SU-DHL-6 (cell line): ENCODE results near the gene PSORS1C1.

ENCODE experiments used
- H2AFZ ChIP-seq: fragments of 200-600 bp; sonication (generic); 2 replicates; pipeline ENCODE4 v1.6.1; 2014; ENCODE audit warnings: low read depth, mild to moderate bottlenecking, moderate library complexity, mixed read lengths, antibody characterized with exemption, low read length; ENCODE audit not compliant: severe bottlenecking
- H3F3A ChIP-seq: fragments of 200-600 bp; shearing (Covaris generic); 2 replicates; pipeline ENCODE4 v1.6.0; 2016; ENCODE audit warnings: antibody characterized with exemption, mild to moderate bottlenecking; ENCODE audit not compliant: insufficient read depth
- H3K27ac ChIP-seq: fragments of 200-600 bp; sonication (generic); 2 replicates; pipeline ENCODE4 v1.5.1; 2016; ENCODE audit warnings: low read depth, mild to moderate bottlenecking, low read length, moderate library complexity, mixed read lengths
- H3K27me3 ChIP-seq: fragments of 200-600 bp; sonication (generic), shearing (Covaris generic); 2 replicates; pipeline ENCODE4 v1.6.0; 2014; ENCODE audit warnings: mild to moderate bottlenecking, low read length
- H3K36me3 ChIP-seq: fragments of 200-600 bp; sonication (generic); 2 replicates; pipeline ENCODE4 v1.6.1; 2014; ENCODE audit warnings: mild to moderate bottlenecking, low read length, mixed read lengths
- H3K4me2 ChIP-seq: fragments of 300-600, 200-600 bp; shearing (Covaris generic), sonication (generic); 2 replicates; pipeline ENCODE4 v1.6.0; 2014; ENCODE audit warnings: low read length, low read depth, mild to moderate bottlenecking; ENCODE audit not compliant: poor library complexity, severe bottlenecking
- H3K4me3 ChIP-seq: fragments of 200-600 bp; sonication (generic); 2 replicates; pipeline ENCODE4 v1.5.1; 2014; ENCODE audit warnings: antibody characterized with exemption, low read length, mild to moderate bottlenecking, mixed read lengths; ENCODE audit not compliant: insufficient read depth, poor library complexity, severe bottlenecking
- H3K79me2 ChIP-seq: fragments of 200-600 bp; sonication (generic); 2 replicates; pipeline ENCODE4 v1.6.1; 2014; ENCODE audit warnings: mild to moderate bottlenecking, low read length, moderate library complexity; ENCODE audit not compliant: insufficient read depth
- H3K9ac ChIP-seq: fragments of 200-600 bp; sonication (generic); 2 replicates; pipeline ENCODE4 v1.7.0; 2014; ENCODE audit warnings: mild to moderate bottlenecking, low read length
- H3K9me2 ChIP-seq: fragments of 200-600 bp; sonication (generic); replicated peaks from 2 replicates; pipeline ENCODE4 v1.6.1; 2014; ENCODE audit warnings: low read length; ENCODE audit not compliant: insufficient read depth
- H3K9me3 ChIP-seq: fragments of 200-600 bp; sonication (generic); 2 replicates; pipeline ENCODE4 v1.6.1; 2014; ENCODE audit warnings: low read length, mixed read lengths; ENCODE audit not compliant: insufficient read depth
- H4K20me1 ChIP-seq: fragments of 200-600 bp; sonication (generic); 2 replicates; pipeline ENCODE4 v1.6.1; 2014; ENCODE audit warnings: low read depth, mild to moderate bottlenecking, antibody characterized with exemption, low read length, moderate library complexity, mixed read lengths
- EZH2phosphoT487 ChIP-seq: fragments of 200-600 bp; sonication (generic), shearing (Covaris generic); conservative IDR thresholded peaks from 2 replicates; pipeline ENCODE4 v1.6.1; 2018; ENCODE audit warnings: mild to moderate bottlenecking, antibody characterized with exemption, low read length, moderate library complexity, mixed read lengths
- TF ChIP-seq, protein P1 (sequence below): fragments of 200-600 bp; sonication (generic); IDR thresholded peaks from one replicate; pipeline ENCODE4 v1.5.1; 2017; ENCODE audit warnings: antibody characterized with exemption, mild to moderate bottlenecking, low read length, moderate library complexity; ENCODE audit not compliant: insufficient read depth, poor library complexity, severe bottlenecking

Gene PSORS1C1

DNA sequence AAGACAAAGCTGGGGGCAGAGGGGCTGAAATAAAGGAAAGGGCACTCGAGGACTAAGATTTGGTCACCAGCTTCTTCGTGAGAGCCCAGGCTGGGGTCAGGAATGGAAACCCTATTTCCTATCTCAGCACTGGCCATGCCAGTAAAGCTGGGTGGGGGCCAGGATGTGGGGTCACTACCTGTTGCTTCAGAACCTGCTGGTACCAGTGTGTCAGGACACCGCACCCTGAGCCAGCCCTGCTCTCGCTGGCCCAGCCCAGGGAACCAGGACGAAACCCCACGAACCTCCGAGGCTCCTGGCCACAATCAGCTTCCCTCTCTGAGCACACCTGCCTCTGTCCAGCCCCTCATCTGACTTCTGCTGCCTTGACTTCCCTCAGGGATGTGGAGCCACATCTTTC, 3.6 kb downstream of the PSORS1C1 start:
- H3K79me2 ChIP-seq, result no peaks in the 10 kb centered on the region
- no peak overlapping the region for H3K27ac ChIP-seq
- no peaks in the 10 kb centered on the region for H3F3A ChIP-seq
- H3K4me3 ChIP-seq, result no peak overlapping the region
- no peak for TF ChIP-seq EZH2phosphoT487
- TF ChIP-seq, protein P1, sequence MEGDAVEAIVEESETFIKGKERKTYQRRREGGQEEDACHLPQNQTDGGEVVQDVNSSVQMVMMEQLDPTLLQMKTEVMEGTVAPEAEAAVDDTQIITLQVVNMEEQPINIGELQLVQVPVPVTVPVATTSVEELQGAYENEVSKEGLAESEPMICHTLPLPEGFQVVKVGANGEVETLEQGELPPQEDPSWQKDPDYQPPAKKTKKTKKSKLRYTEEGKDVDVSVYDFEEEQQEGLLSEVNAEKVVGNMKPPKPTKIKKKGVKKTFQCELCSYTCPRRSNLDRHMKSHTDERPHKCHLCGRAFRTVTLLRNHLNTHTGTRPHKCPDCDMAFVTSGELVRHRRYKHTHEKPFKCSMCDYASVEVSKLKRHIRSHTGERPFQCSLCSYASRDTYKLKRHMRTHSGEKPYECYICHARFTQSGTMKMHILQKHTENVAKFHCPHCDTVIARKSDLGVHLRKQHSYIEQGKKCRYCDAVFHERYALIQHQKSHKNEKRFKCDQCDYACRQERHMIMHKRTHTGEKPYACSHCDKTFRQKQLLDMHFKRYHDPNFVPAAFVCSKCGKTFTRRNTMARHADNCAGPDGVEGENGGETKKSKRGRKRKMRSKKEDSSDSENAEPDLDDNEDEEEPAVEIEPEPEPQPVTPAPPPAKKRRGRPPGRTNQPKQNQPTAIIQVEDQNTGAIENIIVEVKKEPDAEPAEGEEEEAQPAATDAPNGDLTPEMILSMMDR, result no peak
- H2AFZ ChIP-seq, result no peak overlapping the region
- H3K9ac ChIP-seq, result no peak overlapping the region
- no peaks in the 10 kb centered on the region for H3K9me2 ChIP-seq
- H3K4me2 ChIP-seq, result no peak overlapping the region
- no peaks in the 10 kb centered on the region for H3K36me3 ChIP-seq
- no peaks in the 10 kb centered on the region for H3K27me3 ChIP-seq
- no peaks in the 10 kb centered on the region for H4K20me1 ChIP-seq
- H3K9me3 ChIP-seq, result no peaks in the 10 kb centered on the region

DNA sequence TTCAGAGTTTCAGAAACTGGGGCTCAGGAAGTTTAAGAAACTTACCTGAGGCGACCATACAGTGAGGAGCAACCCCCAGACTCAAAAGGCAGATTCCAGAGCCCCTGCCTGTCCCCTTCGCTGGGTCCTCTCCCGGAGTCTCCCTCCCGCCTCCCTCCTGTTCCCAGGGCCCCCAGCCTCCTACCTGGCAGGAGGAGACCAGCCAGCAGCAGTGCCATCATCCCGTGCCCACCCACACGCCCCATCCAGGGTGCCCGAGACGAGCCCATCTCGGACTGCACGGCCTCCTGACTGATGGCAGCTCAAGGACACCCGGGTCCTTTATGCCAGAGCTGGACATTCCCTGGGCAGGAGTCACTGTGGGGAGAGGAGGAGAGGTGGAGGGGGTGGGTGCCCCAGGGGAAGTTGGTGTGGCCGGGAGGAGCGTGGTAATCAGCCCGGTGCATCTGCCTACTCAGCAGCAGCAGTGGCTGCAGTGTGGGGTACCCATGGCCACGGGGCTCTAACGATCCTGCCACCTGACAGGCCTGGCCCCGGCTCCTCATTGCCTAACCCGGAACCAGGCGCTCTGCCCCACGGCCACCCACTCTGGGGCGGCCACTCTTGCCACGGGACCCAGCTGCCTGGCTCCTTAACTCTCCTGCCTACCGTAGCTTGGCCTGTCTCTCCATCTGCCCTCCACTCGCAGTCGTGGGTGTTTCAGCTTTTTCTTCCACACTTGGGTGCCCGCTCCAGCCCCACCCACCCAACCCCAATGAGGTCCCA, 5.7 kb downstream of the PSORS1C1 start, which contains the start of gene CDSN:
Gene CDSN, minus strand, starts transcription at position 296 of the 765 bp plus-strand sequence. Its CDS starts 27 bp downstream, at position 269.
- H2AFZ ChIP-seq, result no peak within 1 kb of the TSS
- H3K79me2 ChIP-seq, result no peaks in the 10 kb centered on the region
- H3K4me2 ChIP-seq, result no peak within 1 kb of the TSS
- H4K20me1 ChIP-seq, result no peaks in the 10 kb centered on the region
- no peak within 1 kb of the TSS for H3K27ac ChIP-seq
- no peaks in the 10 kb centered on the region for H3F3A ChIP-seq
- TF ChIP-seq, protein P1, result no peak
- 0 out of 2 replicates have a peak, but pooled peaks have one; percentile 93 for TF ChIP-seq EZH2phosphoT487
- H3K4me3 ChIP-seq, result no peak within 1 kb of the TSS
- no peaks in the 10 kb centered on the region for H3K9me2 ChIP-seq
- H3K36me3 ChIP-seq, result no peaks in the 10 kb centered on the region
- no peaks in the 10 kb centered on the region for H3K9me3 ChIP-seq
- H3K9ac ChIP-seq, result no peak within 1 kb of the TSS
- no peaks in the 10 kb centered on the region for H3K27me3 ChIP-seq

DNA sequence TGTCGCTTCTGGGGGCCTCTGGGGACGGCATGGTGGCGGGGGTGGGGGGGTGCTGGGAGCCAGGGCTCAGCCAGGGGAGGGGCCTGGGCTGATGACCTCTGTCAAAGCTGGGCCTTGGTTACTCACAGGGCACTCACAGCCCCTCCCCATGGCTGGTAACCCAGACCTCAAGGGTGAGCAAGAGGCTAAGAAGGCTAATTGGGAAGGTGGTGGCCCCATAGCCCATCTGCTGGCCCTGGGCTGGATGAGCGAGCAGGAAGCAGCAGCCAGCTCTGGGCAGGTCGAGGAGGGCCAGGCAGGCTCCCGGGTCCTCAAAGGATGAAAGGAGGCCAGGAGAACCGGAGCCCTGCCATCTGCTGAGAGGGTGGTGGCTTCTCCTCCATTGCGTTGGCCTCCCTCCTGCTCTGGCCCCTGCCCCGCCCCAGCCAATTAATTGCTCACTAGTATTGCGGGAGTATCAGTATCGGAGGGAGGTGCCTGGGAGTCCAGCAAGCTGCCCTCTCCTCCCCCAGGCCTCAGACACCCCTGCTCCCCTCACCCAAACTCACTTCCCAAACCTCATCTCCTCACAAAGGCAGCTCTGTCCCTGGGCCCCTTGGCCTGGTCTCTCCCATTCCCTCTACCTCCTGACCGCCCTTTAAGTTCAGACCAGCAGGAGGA, 6.7 kb downstream of the PSORS1C1 start:
- Histone ChIP-seq H2AFZ (no peak overlapping the region), H3F3A (no peaks in the 10 kb centered on the region)

More for the DNA sequence above, 6.7 kb downstream of the PSORS1C1 start:
- H3K9ac ChIP-seq, result no peak overlapping the region
- no peak overlapping the region for H3K4me3 ChIP-seq
- TF ChIP-seq EZH2phosphoT487, result no peak
- TF ChIP-seq, protein P1, result no peak
- H3K27me3 ChIP-seq, result no peaks in the 10 kb centered on the region
- no peak overlapping the region for H3K27ac ChIP-seq
- H3K36me3 ChIP-seq, result no peaks in the 10 kb centered on the region
- no peak overlapping the region for H3K4me2 ChIP-seq
- no peaks in the 10 kb centered on the region for H3K79me2 ChIP-seq
- no peaks in the 10 kb centered on the region for H3K9me3 ChIP-seq
- H3K9me2 ChIP-seq, result no peaks in the 10 kb centered on the region
- no peaks in the 10 kb centered on the region for H4K20me1 ChIP-seq
